ENCODE measurements around the gene MTMR4. TPM values are rescaled to one million over a fixed set of nuclear protein-coding genes. Genes with fewer than 3 reads are reported as not detected.
"Not testable (repeated sequence)": the region's sequence is repeated elsewhere in the genome, so short reads cannot be mapped to it uniquely, and the experiment has no call there.

The MTMR4 gene
- total RNA-seq, 4 donors from 2014 or later: 35.4 to 73.7 (median 39.1) TPM

DNA sequence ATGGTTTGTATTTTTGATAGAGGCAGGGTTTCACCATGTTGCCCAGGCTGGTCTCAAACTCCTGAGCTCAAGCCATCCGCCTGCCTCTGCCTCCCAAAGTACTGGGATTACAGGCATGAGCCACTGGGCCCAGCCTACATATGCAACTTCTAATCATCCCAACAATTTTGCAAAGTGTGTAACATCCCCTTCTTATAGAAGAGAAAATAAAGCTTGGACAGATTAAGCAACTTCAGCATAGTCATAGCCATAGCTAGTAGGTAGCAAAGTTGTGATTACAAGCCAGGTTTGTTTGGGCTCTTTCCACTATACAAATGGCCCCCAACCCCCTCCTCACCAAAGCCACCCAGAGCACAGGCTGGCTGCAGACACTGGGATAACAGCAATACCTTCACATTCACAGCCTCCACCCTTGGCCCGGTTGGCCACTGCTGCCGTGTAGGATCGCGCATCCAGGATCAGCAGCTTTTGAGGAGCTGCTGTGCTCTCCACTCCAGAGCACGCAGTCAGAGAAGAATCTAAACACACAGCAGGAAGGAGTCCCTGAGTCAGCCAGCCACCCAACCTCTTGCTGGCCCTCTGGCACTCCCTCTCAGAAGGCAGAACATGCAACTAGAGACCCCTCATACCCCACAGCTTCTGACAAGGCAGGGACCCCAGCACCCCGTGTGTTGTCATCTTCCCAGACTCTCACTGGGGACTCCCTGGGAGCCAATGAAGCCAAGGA lies 7.9 kb downstream of the MTMR4 start:
- Histone ChIP-seq H3K4me3 (no peak overlapping the region), H3K36me3 (peaks cover 0 to 100% (median 44%) of the 10 kb centered on the region in 3 donors), H3K9me3 (no peaks in the 10 kb centered on the region), H3K27me3 (no peaks in the 10 kb centered on the region), H3K27ac (no peak overlapping the region), H3K4me1 (no peaks in the 10 kb centered on the region)
- 92 to 94% methylated on average over 7 of the region's 7 CpGs for WGBS, 2 donors
- no peak for DNase-seq (ENCODE audit: low spot score in 2 of 2)
- no peak for TF ChIP-seq CTCF (IDR thresholded peaks at IDR 0.05)
- TF ChIP-seq EP300 (IDR thresholded peaks at IDR 0.05): no peak
- no peak for TF ChIP-seq POLR2A (IDR thresholded peaks at IDR 0.05)

DNA sequence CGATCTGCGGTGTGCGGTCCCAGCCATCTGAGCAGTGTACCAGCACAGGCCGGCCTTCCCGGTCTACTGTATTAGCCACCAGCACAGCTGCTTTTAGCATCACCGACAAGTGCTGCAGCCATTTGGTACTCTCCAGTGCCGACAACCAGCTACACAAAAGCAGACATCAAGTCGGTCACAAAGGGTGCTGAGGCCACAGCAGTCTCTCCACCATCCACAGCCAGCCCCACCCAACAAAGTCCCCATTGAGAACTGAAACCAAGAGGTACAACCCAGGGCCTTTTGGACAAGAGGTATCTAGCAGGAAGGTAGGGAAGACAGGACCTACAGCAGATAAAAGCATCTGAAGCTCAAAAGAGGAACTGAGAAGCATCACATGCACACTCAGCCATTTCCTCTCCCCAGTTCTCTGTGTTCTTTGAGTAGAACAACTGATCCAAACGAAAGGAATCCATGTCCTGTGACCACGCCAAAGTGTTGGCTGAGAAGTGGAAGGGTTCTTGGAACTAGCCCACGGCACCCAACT lies 9.5 kb downstream of the MTMR4 start:
- no peak overlapping the region for H3K4me3 ChIP-seq
- WGBS, 2 donors: 82 to 90% methylated on average over 11 of the region's 11 CpGs
- H3K4me1 ChIP-seq: no peaks in the 10 kb centered on the region
- peak overlapping the region in 1 of 4 donors; percentile 40 for H3K27ac ChIP-seq
- H3K36me3 ChIP-seq: peaks cover 0 to 98% (median 36%) of the 10 kb centered on the region in 3 donors
- peak in 1 of 2 donors; percentile 17 for TF ChIP-seq EP300 (IDR thresholded peaks at IDR 0.05)
- no peak for TF ChIP-seq CTCF (IDR thresholded peaks at IDR 0.05)
- DNase-seq (ENCODE audit: low spot score in 2 of 2): no peak
- no peaks in the 10 kb centered on the region for H3K9me3 ChIP-seq
- no peaks in the 10 kb centered on the region for H3K27me3 ChIP-seq

DNA sequence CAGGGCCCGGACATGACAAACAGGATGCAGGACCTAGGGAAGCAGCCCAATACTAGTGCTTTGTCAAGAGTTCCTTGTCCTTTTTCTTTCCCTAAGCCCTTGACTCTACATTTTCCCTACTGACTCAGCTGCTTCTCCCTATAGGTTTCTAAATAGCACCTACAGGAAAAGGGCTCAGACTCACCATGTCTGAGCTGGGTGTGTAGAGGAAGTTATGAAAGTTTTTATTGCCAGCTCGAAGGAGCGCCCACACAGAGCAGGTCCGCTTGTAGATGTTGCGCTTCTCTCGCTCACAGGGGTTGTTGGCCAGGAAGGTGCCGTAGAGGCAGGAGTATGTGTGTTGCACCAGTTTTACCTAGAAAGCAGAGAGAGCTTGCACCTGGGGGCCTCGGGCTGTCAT lies 10.6 kb downstream of the MTMR4 start:
- Histone ChIP-seq H3K36me3 (peaks cover 0 to 98% (median 36%) of the 10 kb centered on the region in 3 donors), H3K4me1 (no peaks in the 10 kb centered on the region), H3K27me3 (no peaks in the 10 kb centered on the region), H3K27ac (no peak overlapping the region), H3K9me3 (no peaks in the 10 kb centered on the region), H3K4me3 (no peak overlapping the region)
- DNase-seq (ENCODE audit: low spot score in 2 of 2): no peak
- WGBS, 2 donors: 88 to 95% methylated on average over 8 of the region's 8 CpGs
- TF ChIP-seq POLR2A (IDR thresholded peaks at IDR 0.05) (no peak), EP300 (IDR thresholded peaks at IDR 0.05) (no peak), CTCF (IDR thresholded peaks at IDR 0.05) (no peak)

DNA sequence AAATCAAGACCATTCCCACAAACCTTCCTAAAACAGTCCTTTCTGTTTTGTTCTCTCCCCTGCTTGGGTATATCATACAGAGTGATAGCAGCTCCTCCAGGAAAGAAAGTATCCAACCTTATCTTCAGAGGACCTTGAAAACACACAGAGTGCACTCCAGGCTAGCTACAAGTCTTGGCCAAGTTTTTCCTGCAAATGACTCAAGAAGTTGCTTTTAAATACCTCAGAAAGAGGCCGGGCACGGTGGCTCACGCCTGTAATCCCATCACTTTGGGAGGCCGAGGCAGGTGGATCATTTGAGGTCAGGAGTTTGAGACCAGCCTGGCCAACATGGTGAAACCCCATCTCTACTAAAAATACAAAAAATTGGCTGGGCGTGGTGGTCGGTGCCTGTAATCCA lies 11.3 kb downstream of the MTMR4 start:
- H3K27ac ChIP-seq; H3K27me3 ChIP-seq; H3K4me1 ChIP-seq; H3K9me3 ChIP-seq; DNase-seq (ENCODE audit: low spot score in 2 of 2); H3K4me3 ChIP-seq: not testable (repeated sequence)
- 90 to 92% methylated on average over 6 of the region's 6 CpGs for WGBS, 2 donors
- H3K36me3 ChIP-seq: peaks cover 0 to 96% (median 29%) of the 10 kb centered on the region in 3 donors

- Histone ChIP-seq H3K36me3 (peaks cover 0 to 96% (median 27%) of the 10 kb centered on the region in 3 donors), H3K27me3 (no peaks in the 10 kb centered on the region), H3K27ac (no peak overlapping the region), H3K4me3 (no peak overlapping the region), H3K9me3 (no peaks in the 10 kb centered on the region), H3K4me1 (no peaks in the 10 kb centered on the region)
- no peak for DNase-seq (ENCODE audit: low spot score in 2 of 2)
- WGBS, 2 donors: 93 to 96% methylated on average over 7 of the region's 7 CpGs
- no peak for TF ChIP-seq POLR2A (IDR thresholded peaks at IDR 0.05)
- no peak for TF ChIP-seq EP300 (IDR thresholded peaks at IDR 0.05)
- no peak for TF ChIP-seq CTCF (IDR thresholded peaks at IDR 0.05)
Measured at GRCh38 chr17:58501451-58501850, 13.0 kb downstream of the MTMR4 start.

All from tibial nerve (tissue), 4 donors.